Retinal pigment epithelial cell (primary cell): Measurements from ENCODE around the gene TEX35.

Source experiments
- DNase-seq: peaks from one replicate; pipeline ENCODE4 v3.0.0-alpha.2; 2010; ENCODE audit warnings: low read depth
- H3K4me3 ChIP-seq: 2 replicates; pipeline ENCODE4 v1.5.1; 2011; ENCODE audit warnings: mild to moderate bottlenecking, low read length, control low read depth, moderate library complexity
- CTCF ChIP-seq: conservative IDR thresholded peaks from 2 replicates; pipeline ENCODE4 v1.5.1; 2011; ENCODE audit warnings: low read depth, low read length, control low read depth, inconsistent platforms

The TEX35 gene

GRCh38 chr1:178512566-178513277 is at the start of gene TEX35:
TEX35 (plus strand) TSS chr1:178513109; CDS start chr1:178513189, 80 bp downstream.
- TF ChIP-seq CTCF, result no peak
- no peak for DNase-seq

GRCh38 chr1:178464141-178464540 is 48.8 kb upstream of the TEX35 start:
- H3K4me3 ChIP-seq, result no peak overlapping the region
- no peak for DNase-seq
- TF ChIP-seq CTCF, result no peak

More at GRCh38 chr1:178512566-178513277, at the start of gene TEX35:
- H3K4me3 ChIP-seq, result no peak within 1 kb of the TSS

- TF ChIP-seq CTCF, result no peak
- H3K4me3 ChIP-seq, result no peak overlapping the region
- DNase-seq, result no peak
Measured at GRCh38 chr1:178464566-178464965, 48.3 kb upstream of the TEX35 start.

GRCh38 chr1:178465011-178465410 is 47.9 kb upstream of the TEX35 start:
- no peak overlapping the region for H3K4me3 ChIP-seq
- no peak for TF ChIP-seq CTCF
- DNase-seq, result peak; percentile 54

- TF ChIP-seq CTCF, result no peak
- H3K4me3 ChIP-seq, result no peak overlapping the region
- no peak for DNase-seq
Measured at GRCh38 chr1:178467837-178468236, 45.1 kb upstream of the TEX35 start.

- H3K4me3 ChIP-seq, result no peak overlapping the region
- no peak for TF ChIP-seq CTCF
- no peak for DNase-seq
Measured at GRCh38 chr1:178470411-178470960, 42.4 kb upstream of the TEX35 start.

- TF ChIP-seq CTCF, result no peak
Measured at GRCh38 chr1:178472531-178472930, 40.4 kb upstream of the TEX35 start.

More at GRCh38 chr1:178472531-178472930, 40.4 kb upstream of the TEX35 start:
- DNase-seq, result no peak
- H3K4me3 ChIP-seq, result no peak overlapping the region
